ENCODE results near the gene P3H2.

P3H2 gene

DNA sequence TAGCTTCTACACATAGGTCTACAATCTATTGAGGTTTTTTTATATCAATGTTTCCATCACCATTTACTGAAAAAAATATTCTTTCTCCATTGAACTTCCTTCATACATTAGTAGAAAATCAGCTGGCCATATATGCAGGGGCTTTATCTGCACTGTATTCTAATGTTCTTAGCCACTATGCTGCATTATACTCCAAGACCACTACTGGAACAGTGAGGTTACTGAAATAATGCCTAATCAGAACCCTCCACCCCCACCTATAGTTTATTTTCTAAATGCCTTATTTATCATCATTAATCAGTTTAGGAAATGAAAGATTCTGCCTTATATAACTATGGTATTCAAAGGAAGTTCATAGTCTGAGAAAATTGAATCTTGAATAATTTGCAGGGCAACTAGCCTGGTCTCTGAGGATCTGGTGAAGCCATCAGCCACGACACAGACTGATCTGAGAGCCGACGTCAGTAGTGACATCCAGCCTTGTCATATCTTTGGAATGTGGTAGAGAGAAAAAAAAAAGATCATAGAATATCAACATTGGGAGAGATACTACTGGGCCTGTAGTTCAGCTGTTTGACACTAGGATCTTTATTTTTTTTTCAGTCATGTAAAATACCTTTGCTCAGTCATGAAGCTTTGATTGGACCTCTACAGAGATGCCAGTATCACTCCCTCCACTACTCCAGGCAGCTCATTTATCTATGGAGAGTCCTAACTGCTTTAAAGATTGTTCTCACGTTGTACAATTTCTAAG lies 66.6 kb downstream of the P3H2 start:
- no peak for DNase-seq (ENCODE audit: low read depth in 2 of 2)

DNA sequence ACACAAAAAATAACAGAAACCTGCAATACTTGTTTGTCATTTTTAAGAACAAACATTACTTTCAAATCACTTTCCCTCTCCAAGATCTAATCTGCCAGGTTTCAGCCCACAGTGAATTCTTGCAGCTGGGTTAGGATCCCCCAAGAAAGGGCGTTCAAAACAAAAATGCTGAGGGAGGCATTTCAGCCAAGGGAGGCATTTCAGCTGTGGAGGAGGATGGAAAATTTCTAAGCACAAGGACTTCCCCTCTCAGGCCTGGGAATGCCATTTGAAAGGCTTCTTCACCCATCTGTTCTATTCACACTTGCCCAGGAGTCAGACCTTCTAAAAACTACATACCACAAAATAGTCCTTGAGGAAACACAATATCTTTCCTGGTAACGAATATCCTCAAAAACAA lies 69.1 kb downstream of the P3H2 start:
- no peak for DNase-seq (ENCODE audit: low read depth in 2 of 2)

DNA sequence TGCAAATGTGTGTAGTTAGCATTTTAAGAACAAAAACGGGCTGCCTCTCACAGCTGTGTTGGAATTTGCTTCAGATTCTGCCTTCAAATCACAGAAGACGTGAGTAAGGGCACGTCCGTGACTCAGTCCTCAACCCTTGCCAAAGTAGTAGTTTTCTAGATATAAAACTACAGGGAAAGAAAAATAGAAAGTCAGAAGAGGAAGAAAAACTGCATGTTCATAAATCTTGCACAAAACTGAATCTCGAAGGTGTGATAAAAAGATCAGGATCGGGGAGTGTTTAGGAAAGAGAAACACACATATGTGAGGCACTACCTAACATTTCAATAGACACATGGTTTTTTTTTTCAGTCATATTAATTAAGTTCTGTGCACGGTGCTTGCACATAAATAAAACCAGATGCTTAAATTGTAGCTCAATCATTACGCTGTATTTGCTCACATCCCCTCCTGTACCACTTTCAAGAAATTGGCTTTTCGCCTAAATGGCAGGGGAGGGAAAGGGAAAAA lies 71.7 kb downstream of the P3H2 start:
- no peak for DNase-seq (ENCODE audit: low read depth in 2 of 2)

DNA sequence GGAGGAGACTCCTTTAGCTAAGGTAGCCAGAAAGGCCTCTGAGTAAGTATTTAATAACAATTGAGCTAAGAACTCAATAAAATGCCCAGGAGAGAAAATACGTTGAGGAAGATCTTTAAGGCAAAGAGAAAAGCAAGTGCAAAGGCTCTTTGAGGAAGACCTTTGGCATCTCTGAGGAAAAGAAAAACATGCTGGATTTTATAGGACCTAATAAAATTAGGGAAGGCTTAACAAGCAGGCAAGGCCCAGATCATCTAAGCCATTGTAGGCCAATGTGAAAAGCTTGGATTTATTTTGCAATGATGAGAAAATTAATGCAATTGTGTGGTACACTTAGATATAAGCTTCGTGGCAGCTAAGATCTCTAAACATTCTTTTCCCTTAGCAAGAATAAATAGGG lies 75.7 kb downstream of the P3H2 start:
- DNase-seq (ENCODE audit: low read depth in 2 of 2): no peak

DNA sequence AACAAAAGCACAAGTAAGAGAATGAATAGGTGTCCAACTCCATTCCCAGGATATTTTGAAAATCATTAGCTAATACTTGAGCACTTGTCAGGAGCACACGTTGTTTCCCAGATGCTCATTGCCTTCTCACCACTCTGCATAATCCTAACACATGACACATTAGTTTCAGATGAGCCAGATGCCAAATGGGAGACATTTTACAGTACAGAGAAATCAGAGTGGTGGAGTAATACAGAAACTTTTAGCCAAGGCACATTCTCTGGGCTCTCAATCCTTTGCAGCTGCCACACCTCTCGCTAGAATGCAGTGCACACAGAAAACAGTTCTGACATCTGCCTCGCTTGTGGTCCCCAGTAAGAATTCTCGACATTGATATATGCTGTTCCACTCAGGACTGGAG lies 76.6 kb downstream of the P3H2 start:
- DNase-seq (ENCODE audit: low read depth in 2 of 2): no peak

DNA sequence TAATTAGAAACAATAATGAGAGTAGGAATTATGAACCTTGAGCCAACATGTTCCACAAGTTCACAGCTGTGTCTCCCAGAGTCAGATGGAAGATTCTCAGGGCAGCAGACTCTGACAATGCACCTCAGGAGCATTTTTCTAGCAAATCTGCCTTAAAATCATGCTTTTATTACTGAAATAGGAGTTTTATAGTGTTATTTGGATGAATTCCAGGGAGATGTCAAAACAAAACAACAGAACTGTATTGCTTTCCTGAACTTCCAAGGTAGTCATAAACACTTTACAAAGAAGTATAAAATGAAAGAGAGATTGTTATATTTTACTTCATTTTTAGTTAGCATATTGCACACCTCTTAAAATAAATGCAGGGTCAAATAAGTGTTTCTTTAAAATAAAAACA lies 77.0 kb downstream of the P3H2 start:
- DNase-seq (ENCODE audit: low read depth in 2 of 2): no peak

DNA sequence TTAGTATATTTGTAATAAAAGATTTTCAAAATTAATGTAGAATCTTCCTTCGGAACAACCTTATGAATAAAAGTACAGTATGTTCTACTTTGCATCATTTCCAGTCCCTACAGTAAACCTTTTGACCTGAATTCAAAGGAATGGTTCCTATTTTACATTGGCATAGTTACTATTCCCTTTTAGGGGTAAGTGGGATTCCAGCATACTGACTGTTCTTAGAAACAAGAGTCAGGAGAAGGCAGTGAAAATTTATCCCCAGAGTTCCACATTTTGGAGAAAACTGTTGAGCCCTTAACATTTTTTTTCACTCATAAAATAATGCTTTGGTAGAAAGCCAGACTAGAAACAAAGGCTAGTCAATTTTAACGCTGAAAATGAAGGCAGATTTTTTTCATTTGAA lies 78.1 kb downstream of the P3H2 start:
- no peak for DNase-seq (ENCODE audit: low read depth in 2 of 2)

DNA sequence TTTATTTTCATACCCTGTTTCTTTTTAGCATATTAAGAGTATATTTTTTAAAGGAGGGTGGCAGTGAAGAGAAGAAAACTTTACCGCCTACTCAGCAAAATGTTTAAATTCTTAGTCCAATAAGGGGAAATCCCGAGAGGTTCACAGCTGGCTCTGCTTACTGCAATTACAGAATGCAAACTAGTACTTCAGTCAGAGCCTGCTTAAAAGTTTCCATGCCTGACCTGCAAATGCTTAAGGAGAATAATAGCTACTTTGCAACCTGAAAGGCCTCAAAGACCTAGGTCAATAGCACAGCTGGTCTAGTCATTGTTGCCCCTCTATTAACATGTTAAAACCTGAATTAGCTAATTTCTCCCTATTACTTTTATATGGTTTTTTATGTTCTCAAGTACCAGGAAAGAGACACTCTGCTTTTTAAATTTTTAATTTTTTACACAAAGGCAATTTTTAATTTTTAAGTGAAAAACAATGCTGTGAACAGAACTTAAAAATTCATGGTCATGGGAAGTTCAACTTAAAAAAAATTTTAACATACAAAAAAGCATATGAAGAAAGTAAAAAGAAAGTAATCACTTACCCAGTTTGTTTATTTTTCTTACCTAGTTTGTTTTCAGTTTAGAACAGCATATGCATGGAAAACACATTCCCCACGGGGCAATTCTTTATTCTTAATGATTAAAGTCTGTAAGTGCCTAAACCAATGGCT lies 79.2 kb downstream of the P3H2 start:
- DNase-seq (ENCODE audit: low read depth in 2 of 2): no peak

DNA sequence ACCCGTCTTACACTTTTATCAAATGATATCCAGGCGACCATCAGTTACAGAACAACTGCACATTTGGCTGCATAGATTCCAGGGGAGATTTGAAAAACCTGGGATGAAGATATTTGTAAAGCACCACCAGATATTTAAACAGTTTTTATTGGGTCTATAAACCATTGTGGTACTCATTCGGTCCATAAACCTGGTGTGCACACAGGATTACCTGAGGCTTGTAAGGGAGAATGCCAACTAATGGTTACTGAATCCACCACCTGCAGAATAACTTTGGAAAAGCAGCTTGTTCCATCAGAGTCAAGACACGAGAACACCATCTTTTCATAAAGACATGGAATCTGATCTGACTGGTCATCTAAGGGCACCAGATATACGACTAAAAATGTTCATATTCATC lies 80.6 kb downstream of the P3H2 start:
- DNase-seq (ENCODE audit: low read depth in 2 of 2): no peak

DNA sequence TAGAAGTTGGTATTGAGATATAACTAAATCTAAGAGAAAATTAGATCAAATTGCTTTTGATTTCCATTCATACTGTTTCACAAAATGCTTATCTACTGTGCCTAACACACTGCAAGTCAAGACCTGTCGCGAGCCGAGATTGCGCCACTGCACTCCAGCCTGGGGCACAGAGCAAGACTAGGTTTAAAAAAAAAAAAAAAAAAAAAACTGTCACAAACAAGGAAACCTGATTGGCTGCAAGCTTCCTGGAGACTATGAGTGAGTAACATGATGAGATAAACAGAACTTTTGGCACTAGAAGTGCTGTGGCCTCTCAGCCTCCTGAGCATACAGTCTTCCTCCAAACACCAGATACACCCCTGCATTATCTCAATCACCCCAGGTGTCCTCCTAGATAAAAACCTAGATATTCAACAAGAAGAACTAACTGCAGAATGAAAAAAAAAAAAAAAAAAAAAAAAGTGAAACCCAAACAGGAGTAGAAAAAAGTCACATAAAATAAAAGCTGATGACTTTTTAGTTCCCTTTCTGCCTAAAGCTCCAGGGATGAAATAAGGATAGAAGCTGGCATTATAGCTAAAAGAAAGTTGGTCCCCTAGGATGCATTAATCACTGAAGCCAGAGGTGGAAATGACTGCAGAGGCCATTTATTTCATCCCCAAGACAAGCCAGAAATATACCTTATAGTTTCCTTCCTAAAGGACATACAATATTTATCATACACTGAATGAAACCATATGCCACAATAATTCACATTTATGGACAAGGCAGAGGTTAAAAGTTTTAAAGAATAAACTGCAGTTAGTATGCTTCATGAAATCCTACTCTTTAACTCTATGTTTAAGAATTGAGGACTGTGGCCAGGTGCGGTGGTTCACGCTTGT lies 82.4 kb downstream of the P3H2 start:
- DNase-seq (ENCODE audit: low read depth in 2 of 2): no peak

DNA sequence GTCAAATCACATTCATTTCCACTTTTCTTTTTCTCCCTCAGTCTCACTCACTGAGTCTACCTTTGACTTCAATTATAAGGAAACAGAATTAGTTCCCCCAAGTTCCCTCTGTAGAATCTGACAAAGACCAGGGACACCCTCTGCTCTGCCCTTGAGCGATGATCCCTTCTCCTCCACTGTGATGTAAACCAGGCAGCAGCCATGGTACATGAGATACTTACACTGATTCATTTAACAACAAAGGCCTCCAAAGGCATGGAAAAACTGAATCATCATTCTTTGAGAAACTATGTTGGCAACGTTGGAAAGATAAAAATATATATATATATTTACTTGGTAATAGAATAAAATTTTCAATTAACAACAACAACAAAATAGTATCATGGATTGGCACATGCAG lies 84.1 kb downstream of the P3H2 start:
- DNase-seq (ENCODE audit: low read depth in 2 of 2): no peak

DNA sequence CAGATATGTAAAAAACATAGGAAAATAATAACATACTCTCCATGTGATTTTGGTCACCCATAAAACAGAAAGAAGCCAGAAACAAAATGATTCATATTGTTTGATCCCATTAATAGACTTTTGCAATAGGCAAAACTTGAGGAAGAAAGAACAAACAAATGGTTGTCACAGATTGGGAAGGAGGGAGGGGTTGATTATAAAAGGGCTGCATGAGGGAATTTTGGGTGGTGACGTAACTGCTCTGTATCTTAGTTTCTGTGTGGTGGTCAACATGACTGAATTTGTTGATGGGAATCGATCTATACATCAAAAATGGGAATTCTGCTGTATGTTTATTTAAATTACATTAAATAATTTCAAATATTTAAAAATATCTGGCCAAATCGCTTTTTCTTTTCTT lies 86.3 kb downstream of the P3H2 start:
- no peak for DNase-seq (ENCODE audit: low read depth in 2 of 2)

DNA sequence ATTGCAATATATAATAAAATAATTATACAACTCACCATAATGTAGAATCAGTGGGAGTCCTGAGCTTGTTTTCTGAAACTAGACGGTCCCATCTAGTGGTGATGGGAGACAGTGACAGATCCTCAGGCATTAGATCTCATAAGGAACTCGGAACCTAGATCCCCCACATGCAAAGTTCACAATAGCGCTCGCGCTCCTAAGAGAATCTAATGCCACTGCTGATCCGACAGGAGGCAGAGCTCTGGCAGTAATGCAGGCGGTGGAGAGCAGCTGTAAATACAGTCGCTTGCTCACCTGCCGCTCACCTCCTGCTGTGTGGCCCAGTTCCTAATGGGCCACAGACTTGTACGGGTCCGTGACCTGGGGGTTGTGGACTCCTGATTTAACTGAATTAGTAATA lies 87.8 kb downstream of the P3H2 start:
- DNase-seq (ENCODE audit: low read depth in 2 of 2): no peak

DNA sequence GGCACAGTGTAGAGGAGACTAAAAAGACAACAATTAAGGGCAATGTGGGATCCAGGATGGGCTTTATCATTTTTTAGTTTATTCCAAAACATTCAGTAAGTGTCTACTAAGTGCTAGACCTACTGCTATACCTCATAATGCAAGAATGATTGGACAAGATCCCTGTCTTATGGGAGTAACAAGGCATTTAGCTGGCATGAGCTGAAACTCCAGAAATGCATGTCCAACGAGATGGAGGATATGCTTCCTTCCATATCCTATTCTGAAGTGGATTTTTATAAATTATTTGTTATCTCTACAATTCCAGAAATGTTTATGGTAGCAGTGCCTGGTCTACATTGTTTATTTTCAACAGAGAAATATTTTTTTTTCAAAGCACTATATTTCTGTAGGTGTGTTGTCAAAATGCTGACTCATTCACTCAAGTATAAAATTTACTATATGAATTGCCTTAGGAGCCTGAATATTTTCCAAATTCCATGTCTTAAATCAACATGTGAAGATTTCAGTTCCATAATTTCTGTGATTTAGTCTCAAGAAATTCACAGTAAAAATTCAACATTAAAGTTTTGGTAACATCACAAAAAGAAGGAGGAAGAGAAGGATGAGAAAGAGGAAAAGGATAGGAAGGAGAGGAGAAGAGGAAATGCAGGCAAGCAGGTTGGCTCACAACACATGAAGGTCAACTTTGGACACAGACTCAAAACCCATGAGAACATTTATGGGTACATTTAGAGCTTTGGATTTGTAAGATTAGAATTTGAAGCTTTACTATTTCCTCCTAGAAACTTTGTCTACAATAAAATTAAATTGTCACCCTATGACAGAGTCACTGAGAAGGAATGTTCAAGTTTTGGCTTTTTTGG lies 88.6 kb downstream of the P3H2 start:
- DNase-seq (ENCODE audit: low read depth in 2 of 2): no peak

DNA sequence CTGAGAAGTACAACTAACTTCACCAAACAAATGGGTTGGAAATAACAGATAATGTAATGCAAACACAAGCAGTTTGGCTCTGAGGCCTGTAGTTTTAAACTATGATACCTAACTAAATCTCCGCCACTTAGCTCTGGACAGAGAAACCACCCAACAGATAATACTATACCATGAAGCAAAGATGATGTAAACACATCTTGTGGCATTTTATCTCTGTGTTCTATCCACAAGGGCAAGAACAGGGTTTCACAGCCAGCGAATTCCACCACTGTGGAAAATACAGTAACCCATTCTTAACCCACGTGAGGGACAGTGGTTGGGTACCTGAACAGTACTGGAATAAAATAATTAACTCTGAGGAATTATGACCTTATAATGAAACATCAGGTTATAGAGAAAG lies 93.6 kb downstream of the P3H2 start:
- DNase-seq (ENCODE audit: low read depth in 2 of 2): no peak

DNA sequence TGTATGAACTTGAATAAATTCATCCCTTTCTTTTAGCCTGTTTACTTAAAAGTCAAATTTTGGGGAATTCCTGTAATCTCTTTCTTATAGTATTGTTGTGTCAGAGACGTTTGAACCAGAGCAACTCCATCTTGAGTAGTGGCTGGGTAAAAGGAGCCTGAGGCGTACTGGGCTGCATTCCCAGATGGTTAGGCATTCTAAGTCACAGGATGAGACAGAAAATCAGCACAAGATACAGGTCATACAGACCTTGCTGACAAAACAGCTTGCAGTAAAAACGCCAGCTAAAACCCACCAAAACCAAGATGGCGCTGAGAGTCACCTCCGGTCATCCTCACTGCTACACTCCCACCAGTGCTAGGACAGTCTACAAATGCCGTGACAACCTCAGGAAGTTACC lies 94.5 kb downstream of the P3H2 start:
- no peak for DNase-seq (ENCODE audit: low read depth in 2 of 2)

DNA sequence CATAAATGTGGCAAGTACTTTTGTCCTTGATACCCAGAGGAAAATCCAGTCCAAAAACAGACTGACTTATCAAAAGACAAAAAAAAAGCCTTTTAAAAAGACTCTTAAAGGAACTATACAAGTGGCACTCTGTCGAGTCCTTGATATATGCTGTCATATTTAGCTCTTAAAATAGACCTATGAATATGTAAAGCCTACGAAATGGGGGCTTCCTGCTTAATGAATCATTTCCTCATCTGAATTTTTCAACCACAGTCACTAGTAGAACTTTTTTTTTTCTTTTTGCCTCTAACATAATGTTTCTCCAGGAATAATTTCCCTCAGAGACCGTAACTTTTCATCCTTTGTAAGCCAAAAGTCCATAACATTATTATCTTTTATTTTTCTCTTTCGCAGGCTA lies 95.8 kb downstream of the P3H2 start:
- no peak for DNase-seq (ENCODE audit: low read depth in 2 of 2)

DNA sequence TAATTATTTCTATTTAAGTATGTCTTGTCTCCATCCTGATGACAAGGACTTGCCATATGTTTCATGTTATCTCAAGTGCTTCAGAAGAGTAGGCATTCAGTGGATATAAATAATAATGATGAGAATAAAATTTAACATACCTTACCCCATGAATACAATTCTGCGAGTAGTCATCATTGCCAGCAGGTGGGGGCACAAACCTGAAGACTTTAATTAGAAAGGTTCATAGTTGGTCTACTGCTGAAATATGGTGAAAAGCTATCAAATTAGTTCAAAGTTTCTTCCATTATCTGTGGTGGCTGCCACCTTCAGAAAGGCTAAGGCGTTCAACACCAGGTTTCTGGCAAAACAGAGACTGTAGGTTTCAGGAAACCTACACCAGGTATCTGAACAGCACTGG lies 100.9 kb downstream of the P3H2 start:
- no peak for DNase-seq (ENCODE audit: low read depth in 2 of 2)

DNA sequence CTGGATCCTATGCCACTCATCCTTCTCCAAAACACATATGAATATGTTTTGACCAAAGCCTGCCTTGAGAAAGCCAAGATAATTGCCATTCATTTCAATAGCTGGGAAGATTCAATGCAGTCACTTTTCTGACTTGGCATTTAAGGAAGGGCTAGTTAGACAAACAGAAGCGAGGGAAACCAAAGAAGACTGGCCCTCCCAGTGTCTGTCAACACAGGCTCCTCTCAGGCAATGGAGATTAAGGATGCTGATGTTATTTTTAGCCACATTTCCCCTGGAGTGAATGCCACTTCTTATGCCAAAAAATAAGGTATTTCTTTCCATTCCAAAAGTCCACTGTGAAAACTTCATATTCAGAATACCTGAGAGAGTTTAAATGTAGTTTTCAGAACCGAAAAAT lies 101.7 kb downstream of the P3H2 start:
- no peak for DNase-seq (ENCODE audit: low read depth in 2 of 2)

DNA sequence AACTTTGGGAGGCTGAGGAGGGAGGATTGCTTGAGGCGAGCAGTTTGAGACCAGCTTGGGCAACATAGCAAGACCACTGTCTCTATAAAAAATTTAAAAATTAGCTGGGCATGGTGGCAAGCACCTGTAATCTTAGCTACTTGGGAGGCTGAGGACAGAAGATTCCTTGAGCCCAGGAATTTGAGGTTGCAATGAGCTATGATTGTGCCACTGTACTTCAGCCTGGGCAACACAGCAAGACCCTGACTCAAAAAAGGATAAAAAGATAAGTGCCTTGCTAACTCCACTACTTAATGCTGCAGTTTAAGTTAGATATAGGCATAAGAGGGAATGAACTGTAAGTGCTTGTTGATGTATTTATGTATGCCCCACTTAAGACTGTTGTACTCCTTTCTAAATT lies 102.2 kb downstream of the P3H2 start:
- no peak for DNase-seq (ENCODE audit: low read depth in 2 of 2)

DNA sequence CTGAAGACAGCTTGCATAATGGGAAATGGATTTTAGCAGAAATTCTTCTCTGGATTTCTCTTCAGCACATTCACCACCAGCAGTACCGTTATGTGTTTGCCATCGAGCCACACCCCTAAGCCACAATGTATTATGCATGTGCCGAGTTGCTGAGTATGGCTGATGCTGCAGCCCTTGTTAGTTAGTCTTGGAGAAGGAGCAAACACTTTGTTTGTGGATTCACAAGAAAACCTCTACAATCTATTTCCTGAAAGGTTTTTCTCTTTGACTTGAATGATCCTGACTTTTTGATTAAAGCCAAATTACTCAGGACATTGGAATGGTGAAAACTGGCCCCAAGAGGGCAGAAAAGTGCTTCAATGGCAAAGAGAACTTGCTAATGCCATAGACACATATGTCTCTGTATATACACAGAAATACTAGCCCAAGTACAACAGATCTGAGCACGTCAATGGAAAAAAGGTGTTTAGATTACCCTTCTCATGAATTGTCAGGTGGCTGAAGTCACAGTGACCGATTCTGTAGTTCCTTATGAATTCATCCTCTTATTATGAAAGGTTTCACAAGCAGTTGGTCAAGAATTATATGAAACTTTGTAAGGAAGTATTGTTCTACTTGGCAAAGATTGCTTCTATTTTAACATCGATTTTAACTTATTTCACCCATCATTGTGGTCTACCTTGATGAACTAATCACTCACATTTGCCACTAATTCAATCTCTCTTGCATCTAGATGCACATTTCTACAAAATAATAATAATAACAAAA lies 103.0 kb downstream of the P3H2 start:
- no peak for DNase-seq (ENCODE audit: low read depth in 2 of 2)
